ENCODE results near the gene KIAA0825. TPM values are rescaled to one million over a fixed set of nuclear protein-coding genes. Genes with fewer than 3 reads are reported as not detected.
A peak's percentile ranks its signal among the peaks of the same experiment; 100 is the strongest.

Gene KIAA0825
- total and polyA plus RNA-seq, 2 experiments from 2014 or later = 1.7 to 1.8 TPM

DNA sequence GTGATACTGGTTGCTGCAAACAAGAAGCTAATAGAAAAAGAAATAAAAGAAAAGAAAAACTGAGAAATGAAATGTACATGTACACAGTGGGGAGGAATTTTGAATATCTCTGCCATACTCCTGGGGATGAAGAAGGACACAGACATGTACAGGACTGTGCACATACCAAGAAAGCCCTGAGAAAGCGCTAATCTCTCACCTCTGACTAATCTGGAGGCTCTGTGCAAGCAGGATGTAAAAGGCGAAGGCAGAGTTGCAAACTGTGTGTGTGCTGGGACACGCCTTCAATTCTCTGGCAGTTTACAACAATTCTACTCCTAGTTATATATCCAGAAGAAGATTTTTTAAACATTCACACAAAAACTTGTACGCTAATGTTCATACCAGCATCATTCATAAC, 211.4 kb downstream of the KIAA0825 start:
- Histone ChIP-seq H3K79me2 (replicated peaks; ENCODE audit: insufficient read depth) (no peaks in the 10 kb centered on the region), H3K36me3 (ENCODE audit: insufficient read depth) (no peaks in the 10 kb centered on the region), H2AFZ (peak overlapping the region; percentile 44; the same call in 1 of the 2 replicates), H3K4me3 (no peak overlapping the region), H3K27ac (ENCODE audit: low read depth) (no peak overlapping the region), H4K20me1 (replicated peaks; ENCODE audit: insufficient read depth) (no peaks in the 10 kb centered on the region), H3K27me3 (ENCODE audit: insufficient read depth) (no peaks in the 10 kb centered on the region), H3K4me1 (ENCODE audit: insufficient read depth) (no peaks in the 10 kb centered on the region), H3K4me2 (no peak overlapping the region), H3K9me2 (ENCODE audit: insufficient read depth) (no peaks in the 10 kb centered on the region), H3F3A (replicated peaks; ENCODE audit: low read depth) (no peaks in the 10 kb centered on the region)
- DNase-seq (ENCODE audit: low spot score) (no peak), ATAC-seq (no peak)
- TF ChIP-seq ZNF114 (CRISPR knock-in tag; IDR thresholded peaks at IDR 0.05) = no peak
- TF ChIP-seq, protein P1, sequence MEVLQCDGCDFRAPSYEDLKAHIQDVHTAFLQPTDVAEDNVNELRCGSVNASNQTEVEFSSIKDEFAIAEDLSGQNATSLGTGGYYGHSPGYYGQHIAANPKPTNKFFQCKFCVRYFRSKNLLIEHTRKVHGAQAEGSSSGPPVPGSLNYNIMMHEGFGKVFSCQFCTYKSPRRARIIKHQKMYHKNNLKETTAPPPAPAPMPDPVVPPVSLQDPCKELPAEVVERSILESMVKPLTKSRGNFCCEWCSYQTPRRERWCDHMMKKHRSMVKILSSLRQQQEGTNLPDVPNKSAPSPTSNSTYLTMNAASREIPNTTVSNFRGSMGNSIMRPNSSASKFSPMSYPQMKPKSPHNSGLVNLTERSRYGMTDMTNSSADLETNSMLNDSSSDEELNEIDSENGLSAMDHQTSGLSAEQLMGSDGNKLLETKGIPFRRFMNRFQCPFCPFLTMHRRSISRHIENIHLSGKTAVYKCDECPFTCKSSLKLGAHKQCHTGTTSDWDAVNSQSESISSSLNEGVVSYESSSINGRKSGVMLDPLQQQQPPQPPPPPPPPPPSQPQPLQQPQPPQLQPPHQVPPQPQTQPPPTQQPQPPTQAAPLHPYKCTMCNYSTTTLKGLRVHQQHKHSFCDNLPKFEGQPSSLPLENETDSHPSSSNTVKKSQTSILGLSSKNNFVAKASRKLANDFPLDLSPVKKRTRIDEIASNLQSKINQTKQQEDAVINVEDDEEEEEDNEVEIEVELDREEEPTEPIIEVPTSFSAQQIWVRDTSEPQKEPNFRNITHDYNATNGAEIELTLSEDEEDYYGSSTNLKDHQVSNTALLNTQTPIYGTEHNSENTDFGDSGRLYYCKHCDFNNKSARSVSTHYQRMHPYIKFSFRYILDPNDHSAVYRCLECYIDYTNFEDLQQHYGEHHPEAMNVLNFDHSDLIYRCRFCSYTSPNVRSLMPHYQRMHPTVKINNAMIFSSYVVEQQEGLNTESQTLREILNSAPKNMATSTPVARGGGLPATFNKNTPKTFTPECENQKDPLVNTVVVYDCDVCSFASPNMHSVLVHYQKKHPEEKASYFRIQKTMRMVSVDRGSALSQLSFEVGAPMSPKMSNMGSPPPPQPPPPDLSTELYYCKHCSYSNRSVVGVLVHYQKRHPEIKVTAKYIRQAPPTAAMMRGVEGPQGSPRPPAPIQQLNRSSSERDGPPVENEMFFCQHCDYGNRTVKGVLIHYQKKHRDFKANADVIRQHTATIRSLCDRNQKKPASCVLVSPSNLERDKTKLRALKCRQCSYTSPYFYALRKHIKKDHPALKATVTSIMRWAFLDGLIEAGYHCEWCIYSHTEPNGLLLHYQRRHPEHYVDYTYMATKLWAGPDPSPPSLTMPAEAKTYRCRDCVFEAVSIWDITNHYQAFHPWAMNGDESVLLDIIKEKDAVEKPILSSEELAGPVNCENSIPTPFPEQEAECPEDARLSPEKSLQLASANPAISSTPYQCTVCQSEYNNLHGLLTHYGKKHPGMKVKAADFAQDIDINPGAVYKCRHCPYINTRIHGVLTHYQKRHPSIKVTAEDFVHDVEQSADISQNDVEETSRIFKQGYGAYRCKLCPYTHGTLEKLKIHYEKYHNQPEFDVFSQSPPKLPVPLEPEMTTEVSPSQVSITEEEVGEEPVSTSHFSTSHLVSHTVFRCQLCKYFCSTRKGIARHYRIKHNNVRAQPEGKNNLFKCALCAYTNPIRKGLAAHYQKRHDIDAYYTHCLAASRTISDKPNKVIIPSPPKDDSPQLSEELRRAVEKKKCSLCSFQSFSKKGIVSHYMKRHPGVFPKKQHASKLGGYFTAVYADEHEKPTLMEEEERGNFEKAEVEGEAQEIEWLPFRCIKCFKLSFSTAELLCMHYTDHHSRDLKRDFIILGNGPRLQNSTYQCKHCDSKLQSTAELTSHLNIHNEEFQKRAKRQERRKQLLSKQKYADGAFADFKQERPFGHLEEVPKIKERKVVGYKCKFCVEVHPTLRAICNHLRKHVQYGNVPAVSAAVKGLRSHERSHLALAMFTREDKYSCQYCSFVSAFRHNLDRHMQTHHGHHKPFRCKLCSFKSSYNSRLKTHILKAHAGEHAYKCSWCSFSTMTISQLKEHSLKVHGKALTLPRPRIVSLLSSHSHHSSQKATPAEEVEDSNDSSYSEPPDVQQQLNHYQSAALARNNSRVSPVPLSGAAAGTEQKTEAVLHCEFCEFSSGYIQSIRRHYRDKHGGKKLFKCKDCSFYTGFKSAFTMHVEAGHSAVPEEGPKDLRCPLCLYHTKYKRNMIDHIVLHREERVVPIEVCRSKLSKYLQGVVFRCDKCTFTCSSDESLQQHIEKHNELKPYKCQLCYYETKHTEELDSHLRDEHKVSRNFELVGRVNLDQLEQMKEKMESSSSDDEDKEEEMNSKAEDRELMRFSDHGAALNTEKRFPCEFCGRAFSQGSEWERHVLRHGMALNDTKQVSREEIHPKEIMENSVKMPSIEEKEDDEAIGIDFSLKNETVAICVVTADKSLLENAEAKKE (CRISPR knock-in tag; IDR thresholded peaks at IDR 0.05) = no peak
- TF ChIP-seq CTCF (conservative IDR thresholded peaks at IDR 0.05; ENCODE audit: low read depth in 2 of 2) = no peak
- no peak for TF ChIP-seq EZH2 (IDR thresholded peaks at IDR 0.05; ENCODE audit: low read depth, unreplicated experiment)
- no peak for TF ChIP-seq STAT1 (IDR thresholded peaks at IDR 0.05; ENCODE audit: unreplicated experiment)
- TF ChIP-seq EZH2phosphoT487 (IDR thresholded peaks at IDR 0.05; ENCODE audit: unreplicated experiment) = no peak
- no peak for TF ChIP-seq JUNB (IDR thresholded peaks at IDR 0.05; ENCODE audit: unreplicated experiment)
- TF ChIP-seq NANOG (IDR thresholded peaks at IDR 0.05; ENCODE audit: borderline replicate concordance) = no peak
- no peak for TF ChIP-seq ETS1 (IDR thresholded peaks at IDR 0.05)
- no peak for TF ChIP-seq CREB1 (CRISPR knock-in tag; IDR thresholded peaks at IDR 0.05; ENCODE audit: low read depth)
- TF ChIP-seq POLR2AphosphoS5 (IDR thresholded peaks at IDR 0.05; ENCODE audit: low read depth) = no peak
- TF ChIP-seq REST (IDR thresholded peaks at IDR 0.05; ENCODE audit: unreplicated experiment) = no peak
- no peak for TF ChIP-seq ZNF331 (CRISPR knock-in tag; IDR thresholded peaks at IDR 0.05; ENCODE audit: low read depth)
- Mint-ChIP-seq H3K4me1 (peaks cover 17% of the 10 kb centered on the region; the same call in 2 of the 3 replicates), H3K27ac (no peak overlapping the region), H3K36me3 (ENCODE audit: low read depth) (no peaks in the 10 kb centered on the region), H3K4me3 (no peak overlapping the region), H3K9me3 (no peaks in the 10 kb centered on the region), H3K27me3 (ENCODE audit: insufficient read depth, low read depth, poor library complexity) (no peaks in the 10 kb centered on the region)

All from GM23338 (cell line).